Left lobe of liver (tissue), 2 donors: ENCODE measurements around the gene PIGQ. TPM values are rescaled to one million over a fixed set of nuclear protein-coding genes. Genes with fewer than 3 reads are reported as not detected.

Experiments
- ATAC-seq: fragments of 200-7000 bp; cut with Tn5 transposase; one replicate; pipeline ENCODE4 v1.9.1; 2020; ENCODE audit warnings: mild to moderate bottlenecking, moderate library complexity
- DNase-seq: peaks from one replicate; pipeline ENCODE4 v3.0.0-alpha.2; 2020; ENCODE audit warnings: low spot score
- total RNA-seq: library from RNA; stranded (reverse); gene quantifications from one replicate; pipeline ENCODE4 v1.2.1, GENCODE V29; 2021
- donor health status: DM: no; HTN: no; CAD: no; lungs with moderate emphysema.
- donor health status: DM: no; HTN: yes; CAD: no.

PIGQ gene
- total RNA-seq, 1 donor from 2014 or later, result 42.1 TPM

DNA sequence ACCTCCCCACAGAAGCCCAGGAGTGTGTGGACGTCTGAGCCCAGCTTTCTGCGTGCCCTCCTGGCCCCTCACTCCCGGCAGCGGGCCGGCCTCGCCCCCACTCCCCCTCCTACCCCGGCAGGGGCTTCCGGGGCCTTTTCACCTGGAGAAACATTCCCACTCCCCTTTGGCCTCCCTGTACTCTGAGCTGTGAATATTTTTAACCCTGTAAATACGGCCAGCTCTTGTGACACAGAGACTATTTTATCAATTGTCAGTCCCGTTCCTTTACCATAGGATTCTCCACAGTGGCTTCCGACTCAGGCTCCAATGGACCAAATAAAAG, 15.5 kb upstream of the PIGQ start:
- no peak for DNase-seq

DNA sequence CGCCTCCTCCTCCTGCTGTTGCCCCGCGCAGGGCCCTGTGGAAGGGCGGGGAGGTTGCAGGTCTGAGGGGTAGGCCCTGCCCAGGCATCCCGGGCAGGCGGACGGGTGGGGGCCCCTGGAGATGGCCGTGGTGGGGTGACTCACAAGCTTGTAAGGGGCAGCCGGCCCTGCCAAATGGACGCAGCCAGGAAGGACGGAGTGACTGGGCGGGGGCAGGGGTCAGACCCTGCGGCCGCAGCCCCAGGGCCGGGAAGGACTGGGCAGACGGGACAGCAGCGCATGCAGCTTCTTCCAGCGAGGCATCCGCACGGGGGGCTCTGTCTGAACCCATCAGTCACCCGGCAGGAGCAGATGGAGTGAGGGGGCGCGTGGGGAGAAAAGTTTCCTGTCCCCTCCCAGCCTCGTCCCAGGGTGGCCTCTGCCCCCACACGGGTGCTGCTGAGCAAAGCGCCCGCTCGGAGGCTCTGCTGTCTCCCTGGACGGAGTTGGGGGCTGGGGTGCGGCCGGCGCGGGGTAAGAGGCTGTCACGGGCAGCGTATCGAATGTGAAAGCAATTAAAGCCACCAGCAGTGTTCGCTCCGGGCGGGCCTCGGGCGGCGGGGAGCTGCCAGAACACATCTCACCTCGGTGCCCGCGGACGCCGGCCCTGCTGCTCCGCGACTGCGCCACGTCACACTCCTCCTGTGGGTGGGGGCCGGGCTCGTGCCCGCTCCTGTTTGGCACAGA, 15.0 kb upstream of the PIGQ start:
- no peak for ATAC-seq
- no peak for DNase-seq

More for the DNA sequence above, 15.5 kb upstream of the PIGQ start:
- ATAC-seq, result no peak

DNA sequence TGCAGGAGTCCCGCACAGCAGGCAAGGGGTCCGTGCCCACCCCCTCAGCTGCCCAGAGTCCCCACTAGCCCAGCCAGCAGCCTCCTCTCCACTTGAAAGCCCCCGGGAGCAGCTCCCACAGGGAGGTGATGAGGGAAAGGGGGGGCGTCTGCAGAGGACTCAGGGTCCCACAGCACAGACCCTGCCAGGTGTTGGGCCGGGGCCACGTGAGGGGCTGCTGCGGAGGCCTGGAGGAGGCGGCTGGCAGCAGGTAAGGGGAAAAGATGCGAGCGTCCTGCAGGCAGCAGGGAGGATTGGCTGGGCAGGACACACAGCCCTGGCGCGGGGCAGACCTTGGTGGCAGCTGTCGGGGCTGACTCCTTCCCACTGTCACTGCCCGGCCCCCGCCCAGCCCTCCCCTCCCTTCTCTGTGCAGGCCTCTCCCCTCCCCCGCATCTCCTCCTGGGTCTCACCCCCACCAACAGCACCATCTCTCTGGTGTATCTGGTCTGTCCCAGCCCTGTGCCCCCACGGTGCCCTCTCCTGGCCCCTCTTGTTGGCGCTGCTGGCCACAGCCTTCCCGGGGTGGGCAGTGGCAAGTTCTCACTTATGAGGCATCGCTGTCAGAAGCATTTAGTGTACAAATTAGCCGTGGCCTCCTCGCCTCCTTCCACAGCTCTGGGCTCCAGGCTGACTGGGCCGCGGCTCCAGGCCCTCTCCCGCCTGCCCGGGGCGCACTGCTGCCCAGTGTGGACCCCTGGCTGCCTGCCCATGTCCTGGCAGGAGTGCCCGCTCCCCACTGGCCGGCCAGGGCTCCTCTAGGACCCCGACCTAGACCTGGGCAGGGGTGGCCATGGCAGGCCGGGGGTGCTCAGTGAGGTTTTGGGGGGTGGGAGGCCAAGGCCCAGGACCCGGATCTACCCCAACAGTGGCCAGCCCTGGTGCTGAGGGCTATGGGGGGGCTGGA, 14.0 kb upstream of the PIGQ start:
- DNase-seq, result no peak
- ATAC-seq, result no peak

DNA sequence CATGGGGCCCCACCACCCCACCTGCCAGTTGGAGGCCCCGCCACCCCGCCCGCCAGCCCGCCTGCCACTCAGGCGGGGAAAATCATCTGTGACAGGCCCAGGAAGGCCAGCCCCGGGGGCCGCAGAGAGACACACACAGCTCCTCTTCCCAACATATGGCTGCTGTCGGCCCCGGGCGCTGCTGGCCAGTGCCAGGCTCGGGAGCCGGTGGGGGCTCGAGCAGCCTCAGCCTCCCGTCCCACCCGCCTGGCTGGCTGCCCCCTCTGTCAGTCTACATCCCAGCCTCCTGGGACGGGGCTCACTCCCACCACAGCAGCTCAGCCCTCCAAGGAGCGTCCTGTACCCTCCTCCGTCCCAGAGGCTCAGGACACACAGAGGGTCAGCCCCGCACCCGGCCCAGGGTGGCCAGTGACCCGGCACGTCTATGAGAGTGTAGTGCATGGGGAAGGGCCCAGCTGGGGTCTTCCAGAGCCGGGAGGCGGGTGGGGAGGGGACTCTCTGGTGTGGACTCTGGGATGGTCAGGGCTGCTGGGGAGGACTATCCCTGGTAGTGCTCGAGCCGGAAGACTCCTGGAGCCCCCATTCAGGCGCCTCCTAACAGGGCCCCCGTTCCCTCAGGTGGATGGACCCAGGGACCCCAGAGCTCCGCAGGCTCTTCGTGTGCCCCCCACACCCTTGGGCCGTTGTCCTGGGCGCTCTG, 13.1 kb upstream of the PIGQ start:
- DNase-seq (no peak), ATAC-seq (no peak)

DNA sequence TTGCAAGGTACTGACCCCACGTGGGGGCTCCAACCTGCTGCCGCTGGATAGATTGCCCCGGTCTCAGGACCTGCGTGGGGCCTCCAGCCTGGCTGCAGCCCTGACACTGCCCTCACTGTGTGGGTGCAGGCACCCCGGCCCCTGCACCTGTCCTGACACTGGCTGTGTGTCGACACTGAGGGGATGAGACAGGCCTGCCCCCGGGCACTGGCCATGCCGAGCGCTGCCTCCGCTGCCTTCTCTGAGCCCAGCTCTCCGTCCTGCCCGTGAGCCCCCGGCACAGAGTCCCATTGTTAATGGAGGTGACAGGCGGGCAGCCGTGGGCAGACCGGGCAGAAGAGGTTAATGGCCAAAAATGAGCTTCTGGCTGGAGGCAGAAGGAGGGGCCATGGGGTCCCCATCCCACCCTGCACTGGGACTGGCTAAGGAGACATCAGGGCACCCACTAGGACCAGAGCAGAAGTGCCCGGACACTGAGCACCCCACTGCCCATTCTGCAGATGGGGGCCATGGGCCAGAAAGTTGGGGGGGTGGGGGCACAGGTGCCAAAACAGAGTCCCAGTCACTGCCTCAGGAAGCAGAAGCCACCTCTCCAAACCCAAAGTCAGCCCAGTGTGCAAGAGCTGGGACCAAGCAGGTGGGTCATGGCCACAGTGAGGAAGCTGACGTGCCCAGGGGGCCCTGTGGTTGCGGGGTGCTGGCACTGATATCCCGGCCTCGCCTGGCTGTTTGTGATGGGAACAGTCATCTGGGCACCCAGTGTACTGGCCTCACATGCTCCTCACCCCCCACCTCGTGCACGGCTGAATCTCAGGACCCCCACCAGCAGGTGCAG, 12.1 kb upstream of the PIGQ start:
- ATAC-seq (no peak), DNase-seq (no peak)

DNA sequence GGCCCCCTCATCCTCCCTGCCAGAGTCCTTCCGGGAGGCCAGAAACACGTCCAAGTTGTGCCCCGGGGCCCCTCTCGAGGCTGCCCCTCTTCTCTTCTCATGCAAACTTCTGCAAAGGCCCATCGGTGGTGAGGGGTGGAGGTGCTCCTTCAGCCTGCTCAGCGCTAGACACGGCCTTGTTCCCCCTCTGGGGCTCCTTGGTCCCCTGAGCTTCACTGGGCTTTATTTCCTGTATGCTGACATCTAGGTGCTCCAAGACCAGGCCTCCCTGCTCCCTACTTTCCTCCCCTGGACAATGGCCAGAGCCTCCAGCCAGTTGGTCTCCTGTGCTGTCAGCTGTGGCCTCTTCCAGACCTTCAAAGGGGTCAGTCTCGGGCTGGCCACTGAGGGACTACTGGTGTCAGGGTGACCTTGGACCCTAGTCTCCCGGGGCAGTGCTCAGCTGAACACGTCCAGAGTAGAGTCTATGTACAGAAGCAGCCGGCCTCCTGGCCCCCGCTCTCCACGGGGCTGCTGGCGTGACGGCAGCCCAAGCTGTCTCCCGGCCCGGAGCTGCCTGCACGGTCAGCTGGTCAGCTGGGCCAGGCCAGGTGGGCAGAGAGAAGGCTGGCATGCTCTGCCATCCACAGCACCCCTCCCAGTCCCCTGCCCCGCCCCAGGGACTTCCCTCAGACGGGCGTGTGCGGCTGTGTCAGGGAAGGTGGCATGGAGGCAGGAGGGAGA, 11.3 kb upstream of the PIGQ start:
- ATAC-seq (peak; percentile 63), DNase-seq (peak; percentile 65)

DNA sequence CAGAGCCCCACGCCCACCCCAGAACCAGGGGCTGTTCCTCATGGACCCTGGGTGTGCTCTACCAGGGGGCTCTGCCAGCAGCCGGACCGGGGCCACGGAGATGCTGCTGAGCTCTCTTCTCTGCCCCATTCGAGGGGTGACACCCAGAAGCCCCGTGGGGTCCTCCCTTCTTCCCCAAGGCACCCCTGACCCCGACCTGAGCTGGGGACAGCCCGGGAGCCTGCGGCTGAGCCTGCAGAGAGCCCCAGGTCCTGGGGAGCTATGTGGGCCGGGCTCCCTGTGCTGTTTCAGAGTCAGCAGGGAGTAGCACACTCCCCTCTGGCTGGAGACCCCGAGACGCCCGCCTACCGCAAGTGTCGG, 10.8 kb upstream of the PIGQ start:
- ATAC-seq (no peak), DNase-seq (no peak)

DNA sequence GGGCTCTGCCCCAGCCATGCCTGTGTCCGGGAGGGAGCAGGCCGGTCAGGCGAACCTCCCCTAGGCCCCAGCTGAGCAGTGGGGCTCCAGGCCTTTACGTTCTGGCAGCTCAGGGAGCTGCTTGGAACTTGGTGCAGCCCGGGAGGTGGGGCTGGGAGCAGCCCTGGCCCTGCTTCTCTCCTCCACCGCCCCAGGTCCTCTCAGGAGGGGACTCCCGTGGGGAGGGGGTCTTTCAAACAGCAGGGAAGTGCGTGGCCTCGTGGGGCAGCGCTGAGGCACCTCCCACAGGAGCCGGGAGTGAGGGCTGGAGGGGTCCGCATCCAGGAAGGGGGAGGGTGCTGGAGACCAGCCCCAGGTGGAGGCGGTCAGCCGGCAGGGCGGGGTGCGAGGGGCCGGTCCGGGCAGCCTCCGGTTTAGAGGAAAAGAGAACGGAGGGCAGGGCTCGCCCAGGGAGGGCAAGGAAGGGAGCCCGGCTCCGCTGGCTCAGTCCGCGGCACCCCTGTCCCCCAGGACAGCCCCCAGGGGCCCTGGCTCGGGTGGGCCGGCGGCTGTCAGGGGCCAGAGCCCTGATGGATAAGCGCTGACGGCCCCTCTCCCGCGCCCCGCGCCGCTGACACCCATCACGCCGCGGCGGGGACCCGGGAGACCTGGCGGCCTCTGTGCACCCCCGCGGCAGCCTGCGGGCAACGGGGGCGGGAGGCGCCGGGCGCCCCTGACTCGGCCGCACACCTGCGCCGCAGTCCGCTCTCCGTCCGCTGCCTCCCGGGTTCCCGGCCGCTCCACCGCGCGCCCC, 10.2 kb upstream of the PIGQ start:
- no peak for ATAC-seq
- DNase-seq, result no peak

DNA sequence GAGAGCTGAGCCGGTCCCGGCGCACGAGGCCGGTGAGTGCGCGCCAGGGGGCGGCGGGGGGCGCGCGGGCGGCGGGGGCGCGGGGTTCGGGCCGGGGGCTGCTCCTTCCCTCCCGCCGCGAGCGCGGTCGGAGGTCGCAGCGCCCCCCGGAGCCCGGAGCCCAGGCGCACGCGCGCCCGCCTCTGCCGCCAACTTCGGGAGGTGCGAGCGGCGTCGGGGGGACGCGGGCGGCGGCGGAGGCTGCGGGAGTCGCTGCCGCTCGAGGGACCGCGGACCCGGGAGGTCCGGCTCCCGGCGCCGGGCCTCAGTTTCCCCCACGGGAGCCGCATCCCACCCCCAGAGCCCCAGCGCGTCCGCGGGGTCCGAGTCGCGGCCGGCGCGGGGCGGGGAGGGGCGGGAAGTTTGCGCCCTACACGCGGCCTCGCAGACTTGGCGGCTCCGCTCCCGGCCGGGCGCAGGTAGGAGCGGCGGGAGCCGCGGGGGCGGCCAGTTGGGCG, 9.5 kb upstream of the PIGQ start, which contains the start of gene PRR35:
TSS of gene PRR35 (plus strand) at position 191 of the 497 bp plus-strand sequence. CDS start 2,901 bp downstream, outside the sequence.
- DNase-seq (no peak), ATAC-seq (no peak)

DNA sequence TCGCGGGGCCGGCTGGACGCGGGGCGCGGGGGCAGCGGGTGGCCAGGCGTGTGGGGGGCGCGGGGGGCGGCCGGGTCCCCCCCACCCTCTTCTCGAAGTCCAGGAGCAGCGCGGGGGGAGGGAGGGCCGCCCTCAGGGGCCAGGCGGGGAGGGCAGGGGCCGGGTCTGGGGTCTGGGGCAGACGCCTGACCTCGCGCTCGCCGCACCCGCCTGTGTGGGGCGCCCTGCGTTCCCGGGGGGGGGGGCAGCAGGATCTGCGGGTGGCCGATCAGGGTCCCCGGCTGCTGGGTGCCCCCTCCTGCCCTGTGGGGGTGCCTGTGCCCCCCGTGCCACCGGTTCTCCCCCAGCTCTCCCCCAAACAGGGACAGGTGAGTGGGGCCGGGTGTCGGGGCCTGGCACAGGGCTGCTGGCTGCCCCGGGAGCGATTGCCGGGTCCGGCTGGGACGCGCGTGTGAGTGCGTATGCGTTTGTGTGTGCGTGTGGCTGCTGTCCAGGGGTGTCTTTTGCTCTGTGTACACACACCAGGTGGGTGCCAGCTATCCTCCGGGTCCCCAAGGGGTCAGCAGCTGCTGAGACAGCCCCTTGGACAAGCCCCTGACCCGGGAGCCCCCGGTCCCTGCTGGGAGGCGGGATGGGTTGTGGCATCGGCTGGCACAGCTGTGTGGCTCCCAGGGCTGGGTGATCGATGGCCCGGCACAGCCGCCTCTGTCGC, 8.9 kb upstream of the PIGQ start:
- ATAC-seq, result no peak
- DNase-seq, result no peak

DNA sequence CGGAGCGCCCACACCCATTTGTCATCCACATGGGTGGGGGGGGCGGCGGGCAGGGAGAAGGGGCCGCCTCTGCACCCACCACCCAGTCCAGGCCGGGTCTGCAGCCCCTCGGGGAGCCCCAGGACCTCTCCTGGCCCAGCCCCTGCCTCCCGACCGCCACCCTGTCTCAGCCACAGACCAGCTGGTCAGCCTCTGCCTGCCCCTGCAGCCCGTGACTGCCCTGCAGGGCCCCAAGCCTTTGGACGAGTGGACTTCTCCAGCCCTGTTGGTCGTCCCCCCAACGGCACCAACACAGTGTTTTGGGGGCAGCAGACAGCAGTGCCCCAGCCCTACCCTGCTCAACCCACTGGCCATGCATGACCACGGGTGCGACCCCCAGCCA, 8.4 kb upstream of the PIGQ start:
- ATAC-seq (no peak), DNase-seq (no peak)

DNA sequence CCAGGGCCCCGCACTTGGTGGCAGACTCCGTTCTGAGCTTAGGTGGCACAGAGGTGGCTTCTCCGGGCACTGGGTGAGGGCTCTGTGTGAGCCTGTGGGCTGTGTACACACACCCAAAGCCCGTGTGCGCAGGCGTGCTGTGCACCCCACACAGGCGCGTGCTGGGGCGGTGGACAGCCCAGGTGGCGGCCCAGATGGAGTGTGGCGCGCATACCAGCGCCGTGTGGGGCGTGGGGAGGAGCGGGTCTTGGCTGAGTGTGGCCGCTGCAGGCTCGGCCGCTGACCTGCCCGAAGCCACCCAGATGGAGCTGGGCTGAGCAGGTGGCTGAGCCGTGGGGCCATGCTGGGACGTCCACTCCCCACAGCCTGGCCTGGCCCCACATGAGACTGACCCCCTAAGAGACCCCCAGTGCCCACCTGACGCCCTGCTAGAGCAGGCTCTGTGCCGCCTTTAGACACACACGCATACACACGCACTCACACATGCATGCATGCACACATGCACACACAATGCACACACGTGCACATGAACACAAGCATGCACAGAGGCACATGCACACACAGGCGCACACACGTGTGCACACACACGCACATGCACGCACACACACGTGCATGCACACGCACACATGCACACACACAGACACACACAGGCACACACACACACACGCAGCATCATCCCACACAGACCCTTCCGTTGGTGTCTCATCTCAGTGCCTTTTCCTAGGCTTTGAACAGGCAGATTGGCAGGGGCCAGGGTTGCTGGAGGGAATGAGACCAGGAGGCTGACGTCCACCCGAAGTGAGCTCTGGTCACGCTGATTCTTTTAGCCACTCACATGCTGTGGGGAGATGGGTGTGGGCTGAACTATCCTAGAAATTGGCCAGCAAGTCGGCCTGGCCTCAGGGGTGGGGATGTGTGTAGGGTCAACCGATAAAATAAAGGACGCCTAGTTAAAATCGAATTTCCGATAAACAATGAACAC, 7.5 kb upstream of the PIGQ start:
- ATAC-seq, result no peak

DNA sequence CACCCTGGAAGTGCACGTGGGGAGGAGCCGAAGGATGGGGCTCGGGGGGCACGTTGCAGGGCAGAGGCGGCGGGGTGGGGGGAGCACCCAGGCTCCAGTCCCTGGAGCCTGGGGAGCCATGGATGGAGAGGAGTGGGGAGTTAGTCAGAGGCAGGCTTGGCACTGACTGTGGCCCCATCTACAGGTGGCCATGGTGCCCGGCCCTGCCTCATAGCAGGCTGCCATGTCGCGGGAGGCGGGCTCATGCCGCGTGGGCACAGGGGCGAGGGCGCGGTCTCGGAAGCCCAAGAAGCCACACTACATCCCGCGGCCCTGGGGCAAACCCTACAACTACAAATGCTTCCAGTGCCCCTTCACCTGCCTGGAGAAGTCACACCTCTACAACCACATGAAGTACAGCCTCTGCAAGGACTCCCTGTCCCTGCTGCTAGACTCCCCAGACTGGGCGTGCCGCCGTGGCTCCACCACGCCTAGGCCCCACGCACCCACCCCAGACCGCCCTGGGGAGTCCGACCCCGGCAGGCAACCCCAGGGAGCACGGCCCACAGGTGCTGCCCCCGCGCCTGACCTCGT, 6.6 kb upstream of the PIGQ start:
- no peak for ATAC-seq
- no peak for DNase-seq

More for the DNA sequence above, 7.5 kb upstream of the PIGQ start:
- DNase-seq, result no peak

DNA sequence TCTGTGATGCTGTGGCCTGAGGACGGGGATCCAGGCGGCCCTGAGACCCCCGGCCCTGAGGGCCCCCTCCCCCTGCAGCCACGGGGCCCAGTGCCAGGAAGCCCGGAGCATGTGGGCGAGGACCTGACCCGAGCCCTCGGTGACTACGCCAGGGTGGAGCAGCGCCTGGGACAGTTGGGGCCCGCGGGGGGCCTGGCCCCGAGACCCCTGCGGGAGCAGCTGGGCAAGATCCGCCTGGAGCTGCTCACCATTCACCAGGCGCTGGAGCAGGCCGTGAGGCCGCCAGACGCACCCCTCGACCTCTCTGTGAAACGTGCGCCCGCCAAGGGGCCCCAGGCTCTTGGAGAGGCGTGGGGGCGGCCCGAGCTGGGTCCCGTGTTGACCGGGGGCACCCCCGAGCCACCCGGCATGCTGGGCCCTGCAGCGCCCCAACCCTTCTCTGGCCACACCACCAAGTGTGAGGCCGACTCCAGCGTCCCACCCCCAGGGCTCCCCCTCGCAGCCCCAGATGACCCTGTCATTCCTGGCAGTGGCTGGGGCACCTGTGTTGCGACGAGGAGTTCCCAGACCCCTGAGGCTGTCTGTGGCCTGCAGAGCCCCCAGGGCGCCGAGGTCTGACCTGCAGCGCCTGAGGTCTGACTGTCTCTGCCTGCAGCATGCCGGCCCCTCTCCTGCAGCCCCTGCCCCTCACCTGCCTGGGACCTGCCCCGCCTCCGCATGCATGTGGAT, 4.9 kb upstream of the PIGQ start:
- ATAC-seq (no peak), DNase-seq (no peak)

DNA sequence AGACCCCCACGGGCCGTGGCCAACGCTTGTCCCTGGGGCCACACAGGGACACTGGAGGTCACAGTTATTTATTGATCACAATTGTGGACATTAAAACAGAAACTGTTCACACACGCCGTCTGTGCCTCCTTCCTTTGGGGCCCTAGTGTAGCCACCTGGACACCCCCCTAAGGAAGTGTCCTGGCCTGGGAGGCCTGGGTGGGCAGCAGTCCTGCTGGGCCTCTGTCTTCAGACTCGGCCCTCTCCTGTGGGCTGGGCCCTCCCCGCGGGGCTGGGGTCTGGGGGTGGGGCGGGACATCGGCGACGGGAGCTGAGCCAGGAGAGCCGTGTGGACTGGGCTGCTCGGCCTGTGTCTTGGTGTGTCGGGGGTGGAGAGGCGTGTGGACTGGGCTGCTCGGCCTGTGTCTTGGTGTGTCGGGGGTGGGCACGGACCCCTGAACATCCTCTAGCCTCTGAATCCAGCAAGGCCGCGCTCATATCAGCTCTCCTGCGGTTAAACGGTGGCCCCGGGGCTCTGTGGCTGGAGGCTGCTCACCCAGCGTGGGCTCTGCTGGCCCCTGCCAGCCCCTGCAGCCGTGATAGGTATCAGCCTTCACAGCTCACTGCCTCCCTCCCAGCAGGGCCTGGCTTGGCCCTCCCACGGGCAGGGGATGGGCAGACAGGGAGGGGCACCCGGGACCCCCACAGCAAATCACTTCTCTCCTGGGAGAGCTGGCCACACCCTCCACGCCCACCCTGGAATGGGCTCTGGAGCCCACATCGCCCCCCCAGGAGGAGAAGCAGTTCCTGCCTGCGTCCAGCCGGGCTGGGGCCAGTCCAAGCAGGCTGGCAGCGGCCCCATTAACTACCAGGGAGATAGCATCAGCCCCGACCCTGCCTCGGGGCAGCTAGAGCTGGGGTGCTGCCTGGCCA, 4.1 kb upstream of the PIGQ start:
- DNase-seq, result no peak
- ATAC-seq, result no peak
